Endodermal cell (in vitro differentiated cells): Measurements from ENCODE around the gene TRIM24. TPM values are rescaled to one million over a fixed set of nuclear protein-coding genes. Genes with fewer than 3 reads are reported as not detected.

ENCODE experiments used
- DNase-seq: peaks from one replicate; pipeline ENCODE4 v3.0.0-alpha.2; 2017
- H3K27ac ChIP-seq: 2 replicates; pipeline ENCODE4 v1.5.1; 2013; ENCODE audit warnings: mild to moderate bottlenecking, low read depth, low read length, moderate library complexity
- H3K27me3 ChIP-seq: 2 replicates; pipeline ENCODE4 v1.6.1; 2013; ENCODE audit warnings: mild to moderate bottlenecking, low read length, moderate library complexity; ENCODE audit not compliant: insufficient read depth, control insufficient read depth, poor library complexity, severe bottlenecking
- H3K36me3 ChIP-seq: 2 replicates; pipeline ENCODE4 v1.7.0; 2013; ENCODE audit warnings: mild to moderate bottlenecking, low read length, moderate library complexity; ENCODE audit not compliant: control insufficient read depth, insufficient read depth
- H3K4me1 ChIP-seq: one replicate; pipeline ENCODE4 v1.7.0; 2013; ENCODE audit warnings: low read length; ENCODE audit not compliant: control insufficient read depth, insufficient read depth
- H3K4me3 ChIP-seq: 2 replicates; pipeline ENCODE4 v1.5.1; 2013; ENCODE audit warnings: mild to moderate bottlenecking, low read length, moderate library complexity
- H3K9ac ChIP-seq: 2 replicates; pipeline ENCODE4 v1.6.1; 2013; ENCODE audit warnings: mild to moderate bottlenecking, low read length, moderate library complexity; ENCODE audit not compliant: poor library complexity, severe bottlenecking; ENCODE audit errors: extremely low read depth
- H3K9me3 ChIP-seq: 2 replicates; pipeline ENCODE4 v1.6.1; 2013; ENCODE audit warnings: mild to moderate bottlenecking, low read length, moderate library complexity; ENCODE audit not compliant: control insufficient read depth
- H3K27ac Mint-ChIP-seq: 2 replicates; pipeline ENCODE4 v1.8.0; 2020; ENCODE audit warnings: mixed read lengths
- H3K27me3 Mint-ChIP-seq: 2 replicates; pipeline ENCODE4 v1.8.0; 2021; ENCODE audit warnings: mild to moderate bottlenecking, mixed read lengths; ENCODE audit not compliant: insufficient read depth
- H3K36me3 Mint-ChIP-seq: 2 replicates; pipeline ENCODE4 v1.8.0; 2020; ENCODE audit warnings: low read depth, mixed read lengths
- H3K4me1 Mint-ChIP-seq: 2 replicates; pipeline ENCODE4 v1.8.0; 2020; ENCODE audit warnings: mixed read lengths
- H3K4me3 Mint-ChIP-seq: 2 replicates; pipeline ENCODE4 v1.8.0; 2020; ENCODE audit warnings: mild to moderate bottlenecking, moderate library complexity, mixed read lengths
- H3K9me3 Mint-ChIP-seq: 2 replicates; pipeline ENCODE4 v1.8.0; 2020; ENCODE audit warnings: mild to moderate bottlenecking, mixed read lengths
- CTCF ChIP-seq: fragments of 200-600 bp; sonication (generic); conservative IDR thresholded peaks from 2 replicates; pipeline ENCODE4 v1.5.0; 2021; ENCODE audit warnings: antibody characterized with exemption, mild to moderate bottlenecking
- WGBS, 2 experiments: methylation state at CpG; one replicate each; pipeline versions ENCODE4 v1.1.5 to v1.1.7; 2013; ENCODE audit warnings: missing lambda C conversion rate in 2 of 2, mixed read lengths in 1 of 2; ENCODE audit not compliant: insufficient coverage in 1 of 2, insufficient read length in 1 of 2; 5-methylcytosine and 5-hydroxymethylcytosine counted together
- total RNA-seq, 2 donors: library from RNA; stranded (reverse); fragmentation: NEBNext Ultra II Directional in 1 of 2; extraction: Animal tissue kit (Norgen Biotek cat#: 25700) in 1 of 2; gene quantifications; 2 replicates in 1 of 2; 3 replicates in 1 of 2; pipeline ENCODE4 v1.2.1, GENCODE V29; 2021

The TRIM24 gene
- total RNA-seq, 2 donors from 2014 or later = 62.1 to 70.1 TPM

- H3K4me1 Mint-ChIP-seq = peaks cover 14% of the 10 kb centered on the region
- Histone ChIP-seq H3K9me3 (peaks cover under 1% of the 10 kb centered on the region), H3K27me3 (no peaks in the 10 kb centered on the region), H3K4me3 (no peak overlapping the region), H3K9ac (no peak overlapping the region), H3K4me1 (no peaks in the 10 kb centered on the region), H3K36me3 (peaks cover 50% of the 10 kb centered on the region), H3K27ac (no peak overlapping the region)
- no peaks in the 10 kb centered on the region for H3K27me3 Mint-ChIP-seq
- peaks cover 48% of the 10 kb centered on the region for H3K36me3 Mint-ChIP-seq
- no peak overlapping the region for H3K27ac Mint-ChIP-seq
- 94 to 100% methylated on average over 3 to 4 of the region's 4 CpGs for WGBS, 2 experiments
- DNase-seq = no peak
- H3K9me3 Mint-ChIP-seq = peaks cover 2% of the 10 kb centered on the region
- TF ChIP-seq CTCF = no peak
- no peak overlapping the region for H3K4me3 Mint-ChIP-seq
These were observed 42.1 kb downstream of the TRIM24 start for GRCh38 chr7:138502023-138502767.

GRCh38 chr7:138505361-138505873 lies 45.4 kb downstream of the TRIM24 start:
- H3K4me1 ChIP-seq = no peaks in the 10 kb centered on the region
- H3K27me3 ChIP-seq = no peaks in the 10 kb centered on the region
- Mint-ChIP-seq H3K36me3 (peaks cover 56% of the 10 kb centered on the region), H3K27me3 (no peaks in the 10 kb centered on the region), H3K27ac (no peak overlapping the region), H3K9me3 (peaks cover 8% of the 10 kb centered on the region), H3K4me1 (peaks cover 9% of the 10 kb centered on the region), H3K4me3 (no peak overlapping the region)
- no peak for TF ChIP-seq CTCF
- H3K9me3 ChIP-seq = peaks cover 26% of the 10 kb centered on the region
- DNase-seq = no peak
- no peak overlapping the region for H3K27ac ChIP-seq
- WGBS, 2 experiments = 93 to 100% methylated on average over 1 to 2 of the region's 2 CpGs
- H3K4me3 ChIP-seq = no peak overlapping the region
- H3K9ac ChIP-seq = no peak overlapping the region
- peaks cover 65% of the 10 kb centered on the region for H3K36me3 ChIP-seq

GRCh38 chr7:138506764-138507163 lies 46.7 kb downstream of the TRIM24 start:
- no peak overlapping the region for H3K9ac ChIP-seq
- no peaks in the 10 kb centered on the region for H3K27me3 Mint-ChIP-seq
- 0% methylated on average over 1 of the region's 1 CpG for WGBS, 2 experiments
- H3K4me3 ChIP-seq = no peak overlapping the region
- peaks cover 39% of the 10 kb centered on the region for H3K9me3 ChIP-seq
- H3K27ac Mint-ChIP-seq = no peak overlapping the region
- H3K9me3 Mint-ChIP-seq = peaks cover 21% of the 10 kb centered on the region
- H3K36me3 Mint-ChIP-seq = peaks cover 70% of the 10 kb centered on the region
- DNase-seq = no peak
- TF ChIP-seq CTCF = no peak
- no peaks in the 10 kb centered on the region for H3K27me3 ChIP-seq
- no peak overlapping the region for H3K27ac ChIP-seq
- peaks cover 73% of the 10 kb centered on the region for H3K36me3 ChIP-seq
- peaks cover 9% of the 10 kb centered on the region for H3K4me1 Mint-ChIP-seq
- no peak overlapping the region for H3K4me3 Mint-ChIP-seq
- H3K4me1 ChIP-seq = no peaks in the 10 kb centered on the region
